SKM-1 treated with dmso at 0.1 percent for 144 hours (cell line): ENCODE measurements around the gene LRRC37B.
"Not testable (repeated sequence)": the region's sequence is repeated elsewhere in the genome, so short reads cannot be mapped to it uniquely, and the experiment has no call there.

Source experiments
- DNase-seq: peaks from one replicate; lab custom pipeline; 2025; ENCODE audit not compliant: unreplicated experiment; lab: John Stamatoyannopoulos, UW

The LRRC37B gene

GRCh38 chr17:32086833-32087232 is 79.7 kb downstream of the LRRC37B start:
- not testable (repeated sequence) for DNase-seq

GRCh38 chr17:32092062-32092461 is 84.9 kb downstream of the LRRC37B start:
- not testable (repeated sequence) for DNase-seq

- DNase-seq, result no peak
Measured at GRCh38 chr17:32099686-32100085, 92.5 kb downstream of the LRRC37B start.

- not testable (repeated sequence) for DNase-seq
Measured at GRCh38 chr17:32100323-32100722, 93.1 kb downstream of the LRRC37B start.

GRCh38 chr17:32100971-32101631 is 93.9 kb downstream of the LRRC37B start:
- DNase-seq, result no peak

- no peak for DNase-seq
Measured at GRCh38 chr17:32102172-32102571, 95.0 kb downstream of the LRRC37B start.

- no peak for DNase-seq
Measured at GRCh38 chr17:32102646-32103186, 95.5 kb downstream of the LRRC37B start.
